ENCODE measurements around the gene MGAT4C.

MGAT4C gene

GRCh38 chr12:86230516-86231146, 25.6 kb downstream of the MGAT4C start:
- no peak overlapping the region for H3K4me3 ChIP-seq (ENCODE audit: low read depth, low read length)
- TF ChIP-seq, protein P1, sequence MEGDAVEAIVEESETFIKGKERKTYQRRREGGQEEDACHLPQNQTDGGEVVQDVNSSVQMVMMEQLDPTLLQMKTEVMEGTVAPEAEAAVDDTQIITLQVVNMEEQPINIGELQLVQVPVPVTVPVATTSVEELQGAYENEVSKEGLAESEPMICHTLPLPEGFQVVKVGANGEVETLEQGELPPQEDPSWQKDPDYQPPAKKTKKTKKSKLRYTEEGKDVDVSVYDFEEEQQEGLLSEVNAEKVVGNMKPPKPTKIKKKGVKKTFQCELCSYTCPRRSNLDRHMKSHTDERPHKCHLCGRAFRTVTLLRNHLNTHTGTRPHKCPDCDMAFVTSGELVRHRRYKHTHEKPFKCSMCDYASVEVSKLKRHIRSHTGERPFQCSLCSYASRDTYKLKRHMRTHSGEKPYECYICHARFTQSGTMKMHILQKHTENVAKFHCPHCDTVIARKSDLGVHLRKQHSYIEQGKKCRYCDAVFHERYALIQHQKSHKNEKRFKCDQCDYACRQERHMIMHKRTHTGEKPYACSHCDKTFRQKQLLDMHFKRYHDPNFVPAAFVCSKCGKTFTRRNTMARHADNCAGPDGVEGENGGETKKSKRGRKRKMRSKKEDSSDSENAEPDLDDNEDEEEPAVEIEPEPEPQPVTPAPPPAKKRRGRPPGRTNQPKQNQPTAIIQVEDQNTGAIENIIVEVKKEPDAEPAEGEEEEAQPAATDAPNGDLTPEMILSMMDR (IDR thresholded peaks at IDR 0.05; ENCODE audit: insufficient read depth, low read depth, low read length, missing control alignments): no peak
- DNase-seq (ENCODE audit: low read depth): no peak

GRCh38 chr12:86229772-86230171, 26.4 kb downstream of the MGAT4C start:
- DNase-seq (ENCODE audit: low read depth): no peak
- no peak overlapping the region for H3K4me3 ChIP-seq (ENCODE audit: low read depth, low read length)
- TF ChIP-seq, protein P1 (IDR thresholded peaks at IDR 0.05; ENCODE audit: insufficient read depth, low read depth, low read length, missing control alignments): no peak

- DNase-seq (ENCODE audit: low read depth): no peak
- no peak overlapping the region for H3K4me3 ChIP-seq (ENCODE audit: low read depth, low read length)
- TF ChIP-seq, protein P1 (IDR thresholded peaks at IDR 0.05; ENCODE audit: insufficient read depth, low read depth, low read length, missing control alignments): no peak
These were observed 27.5 kb downstream of the MGAT4C start for GRCh38 chr12:86228656-86229055.

DNA sequence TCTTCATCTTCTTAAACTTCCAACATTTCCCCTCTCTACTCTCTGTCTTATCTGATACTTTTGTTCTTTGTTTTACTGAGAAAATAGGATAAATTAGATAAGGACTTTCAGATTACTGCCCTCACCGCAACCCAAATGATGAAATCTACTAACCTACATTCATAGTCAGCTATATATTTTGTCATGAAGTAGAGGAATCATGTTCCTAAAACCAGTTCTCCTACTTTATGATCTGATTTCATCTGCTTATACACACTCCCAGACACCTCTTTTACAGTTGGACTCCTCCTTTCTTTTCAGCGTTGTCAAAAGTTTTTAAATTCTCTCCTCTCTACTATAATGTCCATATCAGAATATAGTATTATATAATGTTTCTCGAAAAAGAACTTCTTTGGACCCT, 29.7 kb downstream of the MGAT4C start:
- TF ChIP-seq, protein P1 (IDR thresholded peaks at IDR 0.05; ENCODE audit: insufficient read depth, low read depth, low read length, missing control alignments): no peak
- DNase-seq (ENCODE audit: low read depth): no peak
- no peak overlapping the region for H3K4me3 ChIP-seq (ENCODE audit: low read depth, low read length)

DNA sequence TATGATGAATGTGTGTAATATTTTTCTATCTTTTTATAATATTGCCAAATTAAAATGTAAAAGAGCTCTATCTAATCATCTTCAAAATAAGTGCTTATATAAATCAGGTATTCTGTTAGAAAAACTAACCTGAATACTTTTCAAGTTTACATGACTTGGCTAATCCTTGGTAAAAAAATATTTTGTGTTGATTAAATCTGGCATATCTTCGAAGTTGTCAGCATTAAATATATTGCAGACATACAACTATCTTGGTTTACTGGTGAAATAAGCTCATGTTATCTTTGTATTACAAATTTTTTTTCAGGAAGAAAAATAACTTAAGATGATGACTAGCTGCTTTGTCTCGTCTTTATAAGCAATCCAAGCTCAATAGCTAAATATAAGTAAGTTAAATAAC, 39.6 kb downstream of the MGAT4C start:
- no peak overlapping the region for H3K4me3 ChIP-seq (ENCODE audit: low read depth, low read length)
- TF ChIP-seq, protein P1 (IDR thresholded peaks at IDR 0.05; ENCODE audit: insufficient read depth, low read depth, low read length, missing control alignments): no peak
- no peak for DNase-seq (ENCODE audit: low read depth)

- TF ChIP-seq, protein P1 (IDR thresholded peaks at IDR 0.05; ENCODE audit: insufficient read depth, low read depth, low read length, missing control alignments): no peak
- DNase-seq (ENCODE audit: low read depth): no peak
These were observed 43.2 kb downstream of the MGAT4C start for GRCh38 chr12:86213012-86213411.

More at GRCh38 chr12:86213012-86213411, 43.2 kb downstream of the MGAT4C start:
- H3K4me3 ChIP-seq (ENCODE audit: low read depth, low read length): no peak overlapping the region

Data from GM12865 (cell line).